TTC549 (cell line): ENCODE results near the gene DENND2C.

Experiments used
- FAIRE-seq: peaks from 2 replicates; lab custom pipeline; 2012; peaks lifted over from hg19 to GRCh38; lab: Jason Lieb, UNC

The DENND2C gene

DNA sequence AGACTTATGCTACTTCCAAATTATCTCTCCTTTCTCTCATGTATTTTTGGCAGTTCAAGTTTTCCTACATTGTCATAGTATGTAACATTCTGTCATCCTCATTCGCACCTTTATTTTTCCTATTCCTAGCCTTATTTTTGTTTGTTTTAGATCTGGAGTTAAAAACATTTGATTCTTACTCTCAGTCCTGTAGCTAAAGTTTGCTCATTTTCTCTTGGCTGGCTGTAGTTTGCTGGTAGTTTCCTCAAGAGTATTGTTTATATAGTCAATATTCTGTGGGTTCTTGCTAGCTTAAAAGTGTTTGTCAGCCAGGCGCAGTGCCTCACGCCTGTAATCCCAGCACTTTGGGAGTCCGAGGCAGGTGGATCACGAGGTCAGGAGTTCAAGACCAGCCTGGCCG, 129.0 kb downstream of the DENND2C start:
- FAIRE-seq, result no peak

DNA sequence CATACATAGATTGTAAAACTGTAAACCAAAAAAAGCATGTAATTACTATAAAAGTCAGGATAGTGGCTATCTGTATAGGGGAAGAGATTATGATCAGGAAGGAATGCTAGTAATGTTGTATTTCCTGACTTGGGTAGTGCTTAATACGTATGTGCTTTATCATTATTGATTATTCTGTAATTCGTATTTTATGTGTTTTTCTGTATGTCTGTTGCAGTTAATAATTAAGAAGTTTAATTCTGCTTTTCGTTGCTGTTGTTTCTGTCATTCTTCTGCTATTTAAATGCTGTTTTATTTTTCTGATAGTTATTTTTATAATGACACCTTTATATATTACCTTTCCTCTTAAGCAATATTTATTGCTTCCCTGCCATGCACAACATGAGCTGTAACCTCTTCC, 129.6 kb downstream of the DENND2C start:
- FAIRE-seq, result no peak

GRCh38 chr1:114536043-114536442, 133.8 kb downstream of the DENND2C start:
- FAIRE-seq, result no peak

GRCh38 chr1:114535401-114535800, 134.4 kb downstream of the DENND2C start:
- no peak for FAIRE-seq
